Stimulated activated CD4-positive, alpha-beta T cell treated with anti-CD3 and anti-CD28 coated beads, Interleukin-4, amount 100 ng/mL, for 48 hours (primary cell): Measurements from ENCODE around the gene MAEL.
"Not testable (repeated sequence)": the region's sequence is repeated elsewhere in the genome, so short reads cannot be mapped to it uniquely, and the experiment has no call there.

Experiments used
- DNase-seq, 2 donors: peaks; one replicate each; pipeline ENCODE4 v3.0.0-alpha.2; 2020; ENCODE audit warnings: low read depth in 2 of 2

Gene MAEL

DNA sequence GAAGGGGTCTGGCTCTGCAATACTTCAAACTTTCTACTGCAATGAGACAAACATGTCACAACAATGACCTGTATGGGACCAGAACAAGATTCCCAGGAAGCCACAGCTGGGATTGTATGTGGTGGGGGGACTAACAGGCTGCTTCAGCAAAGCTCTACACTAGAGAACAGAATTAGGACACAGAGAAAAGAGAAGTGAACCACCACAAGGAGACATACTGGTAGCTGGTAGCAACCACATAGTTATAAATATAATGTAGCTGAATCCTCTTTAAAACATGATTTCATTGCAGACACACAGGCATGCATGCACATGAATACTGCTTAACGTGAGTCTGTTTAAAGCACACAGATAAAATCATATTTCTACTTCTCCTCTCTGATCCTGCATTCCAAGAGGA, 10.3 kb upstream of the MAEL start:
- no peak for DNase-seq

DNA sequence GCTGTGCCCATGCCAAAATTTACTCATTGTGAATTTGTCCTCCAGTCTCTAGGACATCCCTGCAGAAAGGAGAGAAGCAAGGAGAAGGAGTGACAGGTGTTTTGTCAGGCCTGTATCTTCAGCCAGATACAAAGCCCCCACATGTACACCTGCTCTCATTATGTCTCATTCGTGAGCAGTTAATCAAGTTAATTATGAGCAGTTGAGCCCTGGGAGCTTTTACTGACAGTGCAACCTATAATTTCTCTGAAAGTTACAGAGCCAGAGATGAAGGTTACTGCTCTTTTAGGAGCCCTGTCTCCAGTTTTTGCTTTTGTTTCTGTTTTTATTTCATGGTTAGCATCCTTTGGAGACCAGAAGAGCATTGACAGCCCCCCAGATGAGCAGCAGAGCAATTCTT, 8.7 kb upstream of the MAEL start:
- no peak for DNase-seq

DNA sequence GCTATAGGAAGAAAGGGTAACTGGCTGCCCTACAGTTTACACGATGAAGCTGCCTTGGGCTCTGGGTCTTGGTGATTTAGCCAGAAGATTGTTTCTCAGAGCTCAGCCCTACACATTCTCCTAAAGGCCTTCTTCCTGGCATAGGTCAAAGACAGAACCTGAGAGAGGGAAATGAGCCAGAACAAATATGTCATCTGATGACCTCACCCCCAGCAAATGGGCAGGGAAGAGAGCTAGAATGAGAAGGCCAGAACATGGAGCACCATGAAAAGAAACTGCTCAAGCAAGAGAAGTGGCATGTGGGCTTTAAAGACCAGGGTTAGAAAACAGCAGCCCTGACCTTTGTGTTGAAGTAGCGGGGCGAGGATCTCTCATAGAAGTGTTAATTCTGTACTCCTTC, 8.3 kb upstream of the MAEL start:
- DNase-seq: no peak

DNA sequence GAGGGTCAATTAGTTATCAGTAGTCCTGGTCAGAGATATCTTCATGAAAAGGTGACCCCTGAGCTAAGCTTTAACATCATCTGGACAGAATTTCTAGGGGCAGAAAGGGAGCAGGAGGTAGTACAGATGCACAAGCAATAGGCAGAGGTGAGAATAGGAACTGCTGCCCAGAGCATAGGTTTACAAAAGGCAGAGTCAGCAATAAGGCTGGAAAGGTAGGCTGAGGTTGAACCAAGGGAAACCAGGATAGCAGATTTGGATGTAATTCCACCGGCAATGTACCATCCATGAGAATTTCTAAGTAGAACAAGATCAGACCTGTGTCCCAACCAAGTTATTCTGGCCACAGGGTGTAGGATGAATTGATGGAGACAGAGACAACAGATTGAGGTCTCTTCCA, 7.5 kb upstream of the MAEL start:
- DNase-seq: no peak

DNA sequence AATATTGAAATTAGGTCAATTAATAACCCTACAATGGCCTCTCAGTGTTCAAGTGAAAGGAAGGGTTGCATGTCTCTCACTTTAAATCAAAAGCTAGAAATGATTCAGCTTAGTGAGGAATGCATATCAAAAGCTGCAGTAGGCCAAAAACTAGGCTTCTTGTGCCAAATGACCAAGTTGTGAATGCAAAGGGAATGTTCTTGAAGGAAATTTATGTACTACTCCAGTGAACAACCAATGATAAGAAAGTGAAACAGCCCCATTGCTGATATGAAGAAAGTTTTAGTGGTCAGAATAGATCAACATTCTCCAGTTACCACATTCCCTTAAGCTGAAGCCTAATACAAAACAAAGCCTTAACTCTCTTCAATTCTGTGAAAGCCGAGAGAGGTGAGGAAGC, 10.0 kb downstream of the MAEL start:
- DNase-seq: no peak

DNA sequence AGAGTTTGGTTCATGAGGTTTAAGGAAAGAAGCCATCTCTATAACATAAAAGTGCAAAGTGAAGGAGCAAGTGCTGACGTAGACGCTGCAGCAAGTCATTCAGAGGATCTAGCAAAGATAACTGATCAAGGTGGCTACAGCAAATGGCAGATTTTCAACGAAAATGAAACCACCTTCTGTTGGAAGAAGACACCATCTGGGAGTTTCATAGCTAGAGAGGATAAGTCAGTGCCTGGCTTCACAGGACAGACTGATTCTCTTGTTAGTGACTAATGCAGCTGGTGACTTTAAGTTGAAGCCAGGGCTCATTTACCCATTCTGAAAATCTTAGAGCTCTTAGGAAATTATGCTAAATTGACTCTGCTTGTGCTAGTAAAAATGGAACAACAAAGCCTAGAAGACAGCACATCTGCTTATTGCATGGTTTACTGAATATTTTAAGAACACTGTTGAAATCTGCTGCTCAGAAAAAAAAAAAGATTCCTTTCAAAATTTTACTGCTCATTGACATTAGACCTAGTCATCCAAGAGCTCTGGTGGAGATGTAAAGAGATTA, 10.5 kb downstream of the MAEL start:
- DNase-seq: no peak

DNA sequence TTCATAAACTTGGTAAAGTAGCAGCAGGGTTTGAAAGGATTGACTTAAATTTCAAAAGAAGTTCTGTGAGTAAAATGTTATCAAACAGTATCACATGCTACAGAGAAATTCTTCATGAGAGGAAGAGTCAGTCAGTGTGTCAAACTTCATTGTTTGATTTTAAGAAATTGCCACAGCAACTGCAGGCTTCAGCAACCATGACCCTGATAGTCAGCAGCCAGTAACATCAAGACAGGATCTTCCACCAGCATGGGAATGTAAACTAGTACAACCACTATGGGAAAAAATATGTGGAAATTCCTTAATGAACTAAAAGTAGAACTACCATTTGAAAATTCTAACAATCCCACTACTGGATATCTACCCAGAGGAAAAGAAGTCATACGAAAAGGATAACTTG, 11.5 kb downstream of the MAEL start:
- DNase-seq: no peak

DNA sequence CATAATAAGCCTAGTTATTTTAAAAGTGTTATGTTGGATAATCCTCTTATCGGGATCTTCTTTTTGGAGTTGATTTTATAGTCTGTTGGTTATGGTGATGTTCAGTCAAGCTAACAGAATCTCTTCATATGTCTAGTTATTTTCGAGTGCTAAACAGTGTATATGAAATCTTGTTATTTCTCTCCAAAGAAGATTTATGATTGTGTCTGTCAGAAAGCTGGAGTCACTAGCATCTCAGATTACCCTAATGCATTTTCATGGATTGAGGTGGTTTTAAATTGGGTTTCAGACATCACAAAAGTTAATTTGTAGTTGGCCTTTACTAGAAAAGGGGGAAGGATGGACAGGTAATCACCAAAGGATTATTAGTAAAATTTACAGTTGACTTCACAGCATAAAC, 13.3 kb downstream of the MAEL start:
- no peak for DNase-seq

DNA sequence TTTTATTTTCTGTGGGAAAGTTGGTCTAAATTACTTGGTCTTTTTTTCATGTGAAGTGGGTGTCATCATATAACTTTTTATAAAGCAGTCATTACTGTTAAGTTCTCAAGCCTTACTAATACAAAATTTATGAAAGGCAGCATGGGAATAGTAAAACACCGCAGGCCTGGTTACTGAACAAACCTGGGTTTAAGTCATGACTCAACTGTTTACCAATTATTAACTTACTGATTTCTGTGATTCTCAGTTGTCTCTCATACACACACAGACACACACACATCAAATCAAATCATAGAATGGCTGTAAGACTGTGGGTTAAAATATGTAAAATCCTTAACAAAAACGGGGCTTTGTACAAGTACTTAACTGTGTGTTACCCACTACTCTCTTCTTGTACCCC, 14.6 kb downstream of the MAEL start:
- DNase-seq: no peak

DNA sequence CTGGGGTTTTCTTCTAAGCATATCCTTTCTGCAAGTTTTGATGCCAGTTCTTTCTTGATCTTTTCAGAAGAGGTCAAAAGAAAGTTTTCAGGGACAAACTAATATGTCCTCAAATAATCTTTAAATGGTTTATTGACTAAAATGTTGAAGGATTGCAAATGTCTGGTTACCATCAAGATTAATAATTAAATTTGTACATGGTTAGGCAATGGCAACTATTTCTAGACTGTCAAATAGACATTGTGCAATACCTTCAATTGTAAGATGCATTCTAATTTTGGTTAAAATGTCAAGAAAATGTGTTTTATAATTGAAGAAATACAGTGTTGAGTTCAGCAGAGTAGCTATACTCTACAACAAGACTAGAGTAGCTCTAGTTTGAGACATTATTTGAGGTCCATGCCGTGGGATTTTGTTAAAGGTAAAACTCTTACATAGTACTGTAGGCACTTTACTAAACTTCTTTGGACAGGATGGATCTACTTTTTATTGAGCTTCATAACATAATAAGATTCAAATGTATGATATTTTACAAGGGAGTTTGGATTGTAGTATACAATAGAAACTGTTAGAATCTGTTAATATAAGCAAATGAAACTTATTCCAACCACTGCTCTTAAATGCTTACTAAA, 22.6 kb downstream of the MAEL start:
- DNase-seq: no peak

DNA sequence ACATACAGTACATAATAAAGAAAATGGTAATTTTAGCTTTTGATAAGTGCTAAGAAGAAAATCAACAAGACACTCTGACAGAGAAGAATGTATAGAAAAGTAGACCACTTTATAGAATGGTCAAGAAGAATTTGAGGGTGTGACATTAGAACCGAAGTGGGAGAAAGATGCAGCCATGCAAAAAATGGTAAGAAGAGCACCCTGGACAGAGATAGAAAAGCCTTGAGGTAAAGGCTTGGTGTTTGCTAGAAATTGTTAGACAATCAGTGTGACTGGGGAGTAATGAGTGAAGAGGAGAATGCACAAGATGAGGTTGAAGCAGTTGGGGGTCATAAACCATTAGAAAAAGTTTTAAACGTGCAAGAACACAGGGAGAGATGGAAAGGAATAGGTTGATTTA, 23.5 kb downstream of the MAEL start:
- no peak for DNase-seq

DNA sequence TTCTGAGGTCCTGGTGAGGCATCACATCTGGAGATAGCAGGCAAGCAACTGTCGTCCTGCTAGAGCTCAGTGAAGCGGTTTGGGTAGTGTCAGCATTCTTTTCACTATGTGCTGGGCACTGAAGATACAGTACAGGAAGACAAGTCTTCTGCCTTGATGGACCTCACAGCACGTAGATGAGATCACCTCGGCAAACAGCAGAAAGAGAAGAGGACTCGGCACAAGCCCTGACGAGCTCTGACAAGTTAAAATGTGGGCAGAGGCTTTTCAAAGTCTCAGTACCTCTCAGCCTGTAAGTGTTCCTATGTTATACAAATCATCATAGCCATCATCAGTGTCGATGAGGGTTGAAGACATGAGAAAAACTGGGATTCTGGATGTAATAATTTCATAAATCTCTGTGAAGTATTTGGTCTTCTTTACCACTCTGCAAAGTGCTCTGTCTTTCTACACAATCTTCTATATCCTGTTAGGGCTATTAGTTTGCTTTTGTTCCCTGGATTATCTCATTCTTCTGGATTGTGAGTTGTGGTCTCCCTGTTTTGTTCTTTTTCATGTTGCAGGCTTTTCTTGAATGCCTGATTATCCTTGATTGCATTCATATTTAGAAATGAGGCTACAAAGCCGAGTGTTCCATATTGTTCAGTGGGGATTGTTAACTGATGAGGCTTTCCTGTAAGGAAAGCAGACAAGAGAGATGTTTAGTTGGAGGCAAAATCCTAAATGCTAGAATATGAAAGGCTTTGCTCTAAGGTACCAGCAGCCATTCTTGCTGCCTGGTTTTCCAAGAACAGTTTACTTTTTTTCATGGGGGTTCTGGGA, 24.2 kb downstream of the MAEL start:
- DNase-seq: no peak

DNA sequence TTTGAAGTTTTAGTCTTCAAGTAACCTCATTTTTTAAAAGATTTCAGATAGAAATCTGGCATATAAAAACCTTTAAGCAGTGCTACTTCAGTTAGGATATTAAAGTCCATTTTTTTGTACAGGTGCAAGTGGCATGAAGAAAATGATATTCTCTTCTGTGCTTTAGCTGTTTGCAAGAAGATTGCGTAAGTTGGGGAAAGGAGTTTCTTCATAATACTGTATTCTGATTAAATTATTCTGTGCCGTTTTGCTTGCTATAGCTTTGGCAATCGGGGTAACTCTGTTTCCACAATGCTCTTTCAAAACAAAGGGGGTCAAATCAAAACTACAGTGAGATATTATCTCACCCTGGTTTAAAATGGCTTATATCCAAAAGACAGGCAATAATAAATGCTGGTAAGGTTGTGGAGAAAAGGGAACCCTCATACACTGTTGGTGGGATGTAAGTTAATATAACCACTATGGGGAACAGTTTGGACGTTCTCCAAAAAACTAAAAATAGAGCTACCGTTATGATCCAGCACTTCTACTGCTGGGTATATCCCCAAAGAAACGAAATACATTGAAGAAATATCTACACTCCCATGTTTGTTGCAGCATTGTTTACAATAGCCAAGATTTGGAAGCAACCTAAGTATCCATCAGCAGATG, 27.1 kb downstream of the MAEL start:
- DNase-seq: no peak

DNA sequence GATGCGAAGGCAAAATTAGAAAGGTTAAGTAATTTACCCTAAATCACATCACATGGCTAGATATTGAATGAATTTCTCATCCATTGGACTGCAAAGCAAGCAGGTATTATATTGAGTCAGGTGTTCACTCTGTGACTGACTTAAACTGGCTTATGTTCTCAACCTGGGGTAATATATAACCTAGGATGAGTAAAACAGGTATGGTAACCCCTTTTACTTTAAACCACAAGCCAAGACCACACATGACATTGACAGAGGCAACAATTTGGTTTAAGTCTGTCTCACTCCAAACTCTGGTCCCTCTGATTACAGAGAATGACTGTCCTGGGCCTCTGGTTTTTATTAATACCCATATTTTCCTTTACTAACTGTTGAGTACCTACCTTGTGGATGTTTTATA, 33.3 kb downstream of the MAEL start:
- DNase-seq: no peak

DNA sequence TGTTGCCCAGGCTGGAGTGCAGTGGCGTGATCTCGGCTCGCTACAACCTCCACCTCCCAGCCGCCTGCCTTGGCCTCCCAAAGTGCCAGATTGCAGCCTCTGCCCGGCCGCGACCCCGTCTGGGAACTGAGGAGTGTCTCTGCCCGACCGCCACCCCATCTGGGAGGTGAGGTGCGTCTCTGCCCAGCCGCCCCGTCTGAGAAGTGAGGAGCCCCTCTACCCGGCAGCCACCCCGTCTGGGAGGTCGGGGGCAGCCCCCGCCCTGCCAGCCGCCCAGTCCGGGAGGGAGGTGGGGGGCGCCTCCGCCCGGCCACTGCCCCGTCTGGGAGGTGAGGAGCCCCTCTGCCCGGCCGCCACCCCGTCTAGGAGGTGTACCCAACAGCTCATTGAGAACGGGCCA, 40.5 kb downstream of the MAEL start:
- not testable (repeated sequence) for DNase-seq

DNA sequence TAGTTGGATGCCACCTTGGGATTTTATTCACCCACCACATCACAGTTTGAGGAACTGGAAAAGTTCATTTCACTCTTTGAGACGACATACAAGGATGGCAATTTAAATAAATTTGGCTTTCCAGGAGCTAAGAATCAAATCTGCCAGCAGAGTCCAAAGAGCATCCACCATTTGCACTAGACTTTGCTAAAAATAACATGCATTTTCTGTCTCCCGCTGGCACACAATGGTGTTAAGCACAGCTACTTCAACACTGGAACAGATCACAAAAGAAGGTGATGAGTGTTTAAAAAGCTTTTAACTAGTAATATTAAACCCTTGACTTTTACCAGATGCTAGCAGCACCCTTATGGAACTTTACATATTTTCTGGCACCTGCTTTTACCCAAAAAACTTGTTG, 44.6 kb downstream of the MAEL start:
- DNase-seq: no peak

DNA sequence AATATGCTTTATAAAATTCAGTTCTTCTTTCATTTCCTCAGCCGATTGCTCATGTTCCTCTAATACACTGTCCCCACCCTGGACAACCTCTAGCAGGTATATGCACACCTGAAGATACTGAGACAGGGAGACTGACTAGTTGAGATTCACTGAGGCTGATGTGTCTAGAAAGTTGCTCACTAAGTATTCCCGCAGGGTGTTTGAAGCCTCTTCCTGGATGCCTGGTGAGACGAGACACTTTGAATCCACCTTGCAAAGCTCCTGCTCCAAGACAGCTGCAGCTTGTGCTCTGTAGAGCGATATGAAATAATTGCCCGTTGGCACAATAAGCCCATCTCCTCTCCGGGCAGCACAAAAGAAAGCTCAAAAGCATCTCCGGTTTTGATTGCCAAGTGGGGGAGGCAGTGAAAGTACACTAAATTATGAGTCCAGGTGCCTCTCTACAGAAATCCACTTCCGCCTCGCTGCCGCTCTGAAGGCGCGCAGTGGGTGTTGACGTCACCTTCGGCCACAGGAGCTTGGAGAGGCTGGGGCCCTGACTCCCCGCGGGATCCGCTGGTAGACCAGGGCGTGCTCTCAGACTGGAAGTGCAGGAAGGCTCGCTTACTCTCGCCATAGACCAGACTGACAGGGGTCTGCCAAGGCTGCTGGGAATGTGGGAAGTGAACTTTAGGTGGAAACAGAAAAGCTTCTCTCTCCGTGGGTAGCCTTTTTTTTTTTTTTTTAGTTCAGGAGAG, 54.8 kb downstream of the MAEL start:
- peak; percentile 61 to 67 for DNase-seq

DNA sequence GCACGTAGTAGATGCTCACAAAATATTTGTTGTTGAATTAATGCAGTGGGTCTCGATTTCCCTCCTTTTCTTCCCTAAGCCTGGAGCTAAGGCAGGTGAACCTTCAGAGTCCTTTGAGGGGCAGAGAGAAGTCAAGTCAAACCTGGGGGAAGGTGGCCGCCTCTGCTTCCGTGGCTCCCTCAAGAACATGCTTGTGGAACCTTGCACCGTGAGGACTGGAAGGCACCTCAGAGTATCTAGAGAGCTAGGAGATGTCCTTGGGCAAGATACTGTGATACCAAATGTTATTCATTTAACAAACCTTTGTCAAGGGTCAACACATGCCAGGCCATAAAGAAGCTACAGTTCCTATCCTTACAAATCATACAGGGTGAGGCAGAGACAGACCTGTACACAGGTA, 62.8 kb downstream of the MAEL start:
- no peak for DNase-seq

DNA sequence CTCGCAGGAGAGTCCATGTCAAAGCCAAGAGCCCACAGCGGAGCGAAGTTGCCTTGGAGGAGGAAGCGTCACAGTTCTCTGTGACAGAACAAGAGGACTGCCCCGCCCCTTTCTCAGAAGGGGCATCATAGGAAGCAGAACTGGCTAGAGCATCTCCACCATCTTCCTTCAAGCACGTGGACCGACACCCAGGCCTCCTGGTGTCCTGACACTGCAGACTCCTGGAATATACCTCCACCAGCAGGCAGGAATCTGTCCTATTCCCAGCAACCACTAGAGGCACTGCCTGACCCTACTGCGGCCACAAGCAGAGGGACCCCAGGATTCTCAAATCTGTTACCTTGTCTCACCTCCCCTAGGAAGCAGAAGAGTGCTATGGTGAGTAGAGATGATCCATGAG, 63.3 kb downstream of the MAEL start:
- DNase-seq: no peak

DNA sequence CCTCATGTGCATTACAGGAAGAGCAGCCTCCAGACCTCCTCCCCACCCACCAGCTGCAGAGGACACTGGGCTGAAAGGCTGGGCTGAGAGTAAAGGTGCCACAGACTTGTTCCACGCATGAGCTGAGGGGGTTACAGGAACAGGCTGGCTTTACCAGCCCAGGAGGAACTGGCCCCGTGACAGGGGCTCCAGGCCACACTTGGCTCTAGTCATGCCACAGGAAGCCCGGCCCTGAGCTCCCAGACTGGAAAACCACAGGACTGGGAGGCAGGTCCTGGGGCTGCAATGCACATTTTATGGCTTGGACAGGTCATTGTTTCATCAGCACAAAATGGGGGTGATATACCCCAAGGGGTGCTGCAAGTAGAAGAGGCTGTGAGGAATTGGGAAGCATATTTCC, 65.5 kb downstream of the MAEL start:
- no peak for DNase-seq

DNA sequence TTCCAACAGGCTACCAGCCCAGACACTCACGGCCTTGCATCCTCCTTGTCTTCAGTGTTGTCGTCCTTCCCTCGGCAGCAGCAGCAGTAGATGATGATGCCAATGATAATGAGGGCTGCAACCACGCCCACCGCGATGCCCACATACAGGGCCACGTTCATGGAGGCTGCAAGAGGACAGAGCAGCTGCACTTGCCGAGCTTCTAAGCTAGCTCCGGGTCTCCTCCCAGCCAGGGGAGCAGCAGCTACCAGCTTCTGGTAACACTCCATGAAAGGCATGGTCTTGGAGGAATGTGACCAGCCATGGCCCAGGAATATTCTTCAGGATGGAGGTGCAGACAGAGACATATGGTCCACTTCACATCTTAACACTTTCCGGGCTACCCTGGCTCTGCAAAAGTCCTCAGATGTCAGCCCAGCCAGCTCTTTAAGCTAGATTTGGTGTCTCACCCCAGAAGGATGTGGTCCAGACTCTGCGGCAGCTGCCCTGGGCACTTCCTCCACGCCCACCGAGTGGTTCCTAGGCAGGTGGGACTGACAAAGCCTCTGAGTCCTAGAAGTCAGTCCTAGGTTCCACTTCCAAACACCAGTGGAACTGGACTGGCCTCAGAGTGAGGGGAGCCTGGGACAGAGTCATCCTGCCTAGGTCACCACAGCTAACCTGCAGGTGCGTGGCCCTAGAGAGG, 66.0 kb downstream of the MAEL start:
- no peak for DNase-seq
